Measurements from ENCODE around the gene SH2D3C.

The SH2D3C gene

DNA sequence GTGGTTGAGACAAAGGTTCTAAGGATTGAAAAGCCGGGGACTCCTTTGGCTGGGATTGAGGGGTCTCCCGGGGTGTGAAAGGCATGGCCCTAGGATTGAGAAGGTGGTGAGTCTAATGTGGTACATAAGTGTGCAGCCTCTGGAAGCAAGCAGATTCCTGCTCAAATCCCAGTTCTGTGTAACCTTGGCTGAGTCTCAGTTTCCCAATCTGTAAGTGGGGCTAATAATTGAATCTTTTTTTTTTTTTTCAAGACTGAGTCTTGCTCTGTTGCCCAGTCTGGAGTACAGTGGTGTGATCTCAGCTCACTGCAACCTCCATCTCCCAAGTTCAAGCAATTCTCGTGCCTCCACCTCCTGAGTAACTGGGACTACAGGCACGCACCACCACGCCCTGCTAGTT lies 5.9 kb downstream of the SH2D3C start:
- no peaks in the 10 kb centered on the region for H3K36me3 ChIP-seq (replicated peaks)
- in situ Hi-C loops (cut with HindIII; ENCODE audit: low pct_ligation_motif_present, low sequenced_read_pairs) = loop anchor here (25.0 kb wide), 1 partner anchor 90 kb away; the partner anchor contains the start of gene ENG

DNA sequence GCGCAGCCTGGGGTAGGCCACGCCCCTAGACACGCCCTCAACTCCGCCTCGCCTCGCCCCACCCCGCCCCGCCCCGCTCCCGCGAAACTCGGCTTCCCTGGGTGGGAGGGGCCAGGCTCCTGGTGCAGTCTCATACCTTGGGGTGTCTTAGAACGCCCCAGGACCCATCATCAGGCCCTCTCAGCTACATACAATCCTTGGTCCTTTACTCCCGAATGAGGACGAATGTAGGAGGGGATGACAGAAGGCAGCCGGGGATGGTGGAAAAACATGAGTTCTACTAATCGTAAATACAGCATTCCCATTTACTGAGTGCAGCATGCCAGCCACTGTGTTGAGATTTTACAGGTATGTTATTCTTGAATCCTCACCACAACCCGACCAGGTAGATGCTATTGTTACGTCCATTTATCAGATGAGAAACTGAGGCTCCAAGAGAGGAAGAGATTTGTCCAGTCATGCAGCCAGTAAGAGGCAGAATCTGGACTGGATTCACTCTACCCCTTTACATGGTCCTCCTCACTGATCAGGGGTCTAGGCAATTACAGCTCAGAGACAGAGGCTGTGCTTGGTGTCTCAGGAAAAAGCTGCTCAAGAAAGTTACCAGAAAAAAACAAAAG lies 6.8 kb downstream of the SH2D3C start:
- DNase-seq = no peak
- in situ Hi-C loops (cut with HindIII; ENCODE audit: low pct_ligation_motif_present, low sequenced_read_pairs) = loop anchor here (25.0 kb wide), 1 partner anchor 91 kb away; the partner anchor contains the start of gene ENG
- H3K27ac ChIP-seq = no peak overlapping the region
- H3K36me3 ChIP-seq (replicated peaks) = no peaks in the 10 kb centered on the region
- H3K27me3 ChIP-seq (replicated peaks) = no peaks in the 10 kb centered on the region
- TF ChIP-seq, protein P1, sequence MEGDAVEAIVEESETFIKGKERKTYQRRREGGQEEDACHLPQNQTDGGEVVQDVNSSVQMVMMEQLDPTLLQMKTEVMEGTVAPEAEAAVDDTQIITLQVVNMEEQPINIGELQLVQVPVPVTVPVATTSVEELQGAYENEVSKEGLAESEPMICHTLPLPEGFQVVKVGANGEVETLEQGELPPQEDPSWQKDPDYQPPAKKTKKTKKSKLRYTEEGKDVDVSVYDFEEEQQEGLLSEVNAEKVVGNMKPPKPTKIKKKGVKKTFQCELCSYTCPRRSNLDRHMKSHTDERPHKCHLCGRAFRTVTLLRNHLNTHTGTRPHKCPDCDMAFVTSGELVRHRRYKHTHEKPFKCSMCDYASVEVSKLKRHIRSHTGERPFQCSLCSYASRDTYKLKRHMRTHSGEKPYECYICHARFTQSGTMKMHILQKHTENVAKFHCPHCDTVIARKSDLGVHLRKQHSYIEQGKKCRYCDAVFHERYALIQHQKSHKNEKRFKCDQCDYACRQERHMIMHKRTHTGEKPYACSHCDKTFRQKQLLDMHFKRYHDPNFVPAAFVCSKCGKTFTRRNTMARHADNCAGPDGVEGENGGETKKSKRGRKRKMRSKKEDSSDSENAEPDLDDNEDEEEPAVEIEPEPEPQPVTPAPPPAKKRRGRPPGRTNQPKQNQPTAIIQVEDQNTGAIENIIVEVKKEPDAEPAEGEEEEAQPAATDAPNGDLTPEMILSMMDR (IDR thresholded peaks at IDR 0.05; ENCODE audit: low read depth, low read length, missing control alignments) = no peak
- H3K4me3 ChIP-seq (ENCODE audit: low read depth, low read length) = peak overlapping the region; percentile 56

More for the DNA sequence above, 5.9 kb downstream of the SH2D3C start:
- H3K27me3 ChIP-seq (replicated peaks) = no peaks in the 10 kb centered on the region
- DNase-seq = no peak
- no peak overlapping the region for H3K27ac ChIP-seq
- TF ChIP-seq, protein P1 (IDR thresholded peaks at IDR 0.05; ENCODE audit: low read depth, low read length, missing control alignments) = no peak
- no peak overlapping the region for H3K4me3 ChIP-seq (ENCODE audit: low read depth, low read length)

DNA sequence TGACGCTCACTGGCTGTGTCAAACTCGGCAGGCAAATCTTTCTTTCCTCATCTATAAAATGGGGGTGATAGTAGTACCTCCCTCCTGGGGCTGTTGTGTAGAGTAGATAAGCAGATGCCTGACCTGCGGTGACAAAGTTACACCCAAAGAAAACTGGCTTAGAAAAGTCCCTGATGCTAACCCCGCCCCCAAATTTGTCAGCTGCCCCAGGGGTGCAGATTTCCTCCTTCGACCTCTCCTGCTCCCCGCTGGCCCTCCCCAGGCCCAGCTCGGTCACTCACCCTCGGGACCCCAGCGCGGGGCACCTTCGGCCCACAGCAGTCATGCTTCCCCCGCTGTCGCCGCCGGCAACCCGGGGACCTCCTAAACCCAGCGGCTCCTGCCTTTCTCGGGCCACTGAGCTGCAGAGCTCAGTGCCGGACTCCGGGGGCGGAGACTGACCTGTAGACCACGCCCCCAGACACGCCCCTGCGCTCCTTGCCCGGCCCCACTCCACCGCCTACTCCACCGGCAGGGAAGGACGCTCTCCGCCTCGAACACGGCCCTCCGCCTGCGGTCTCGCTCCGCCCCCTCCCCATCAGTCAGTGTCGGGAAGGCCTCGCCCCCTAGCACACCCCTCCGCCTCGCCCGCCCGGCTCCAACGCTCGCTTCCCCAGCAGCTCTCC lies 7.4 kb downstream of the SH2D3C start:
- Histone ChIP-seq H3K4me3 (ENCODE audit: low read depth, low read length) (peak overlapping the region; percentile 56), H3K27ac (no peak overlapping the region), H3K36me3 (replicated peaks) (no peaks in the 10 kb centered on the region), H3K27me3 (replicated peaks) (no peaks in the 10 kb centered on the region)
- in situ Hi-C loops (cut with HindIII; ENCODE audit: low pct_ligation_motif_present, low sequenced_read_pairs) = loop anchor here (25.0 kb wide), 1 partner anchor 91 kb away; the partner anchor contains the start of gene ENG
- DNase-seq = peak; percentile 97
- TF ChIP-seq, protein P1 (IDR thresholded peaks at IDR 0.05; ENCODE audit: low read depth, low read length, missing control alignments) = no peak

DNA sequence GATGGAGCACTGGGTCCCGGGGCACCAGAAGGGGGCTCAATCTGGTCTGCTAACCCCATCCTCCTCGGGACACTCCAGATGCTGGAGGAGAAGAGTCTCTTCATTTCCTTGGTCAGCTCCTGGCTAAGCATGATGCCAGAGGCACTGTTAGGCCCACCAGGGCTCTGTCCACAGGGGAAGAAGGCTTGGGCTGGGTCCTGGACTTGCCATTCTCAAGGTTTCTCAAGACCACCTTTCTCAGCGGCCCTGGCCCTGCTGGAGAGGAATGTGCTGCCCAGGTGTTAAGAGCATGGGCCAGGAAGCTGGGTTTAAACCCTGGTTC lies 7.9 kb downstream of the SH2D3C start:
- TF ChIP-seq, protein P1 (IDR thresholded peaks at IDR 0.05; ENCODE audit: low read depth, low read length, missing control alignments) = no peak
- H3K4me3 ChIP-seq (ENCODE audit: low read depth, low read length) = peak overlapping the region; percentile 56
- no peak for DNase-seq
- no peaks in the 10 kb centered on the region for H3K27me3 ChIP-seq (replicated peaks)
- no peak overlapping the region for H3K27ac ChIP-seq
- no peaks in the 10 kb centered on the region for H3K36me3 ChIP-seq (replicated peaks)
- in situ Hi-C loops (cut with HindIII; ENCODE audit: low pct_ligation_motif_present, low sequenced_read_pairs) = loop anchor here (25.0 kb wide), 1 partner anchor 92 kb away; the partner anchor contains the start of gene ENG

DNA sequence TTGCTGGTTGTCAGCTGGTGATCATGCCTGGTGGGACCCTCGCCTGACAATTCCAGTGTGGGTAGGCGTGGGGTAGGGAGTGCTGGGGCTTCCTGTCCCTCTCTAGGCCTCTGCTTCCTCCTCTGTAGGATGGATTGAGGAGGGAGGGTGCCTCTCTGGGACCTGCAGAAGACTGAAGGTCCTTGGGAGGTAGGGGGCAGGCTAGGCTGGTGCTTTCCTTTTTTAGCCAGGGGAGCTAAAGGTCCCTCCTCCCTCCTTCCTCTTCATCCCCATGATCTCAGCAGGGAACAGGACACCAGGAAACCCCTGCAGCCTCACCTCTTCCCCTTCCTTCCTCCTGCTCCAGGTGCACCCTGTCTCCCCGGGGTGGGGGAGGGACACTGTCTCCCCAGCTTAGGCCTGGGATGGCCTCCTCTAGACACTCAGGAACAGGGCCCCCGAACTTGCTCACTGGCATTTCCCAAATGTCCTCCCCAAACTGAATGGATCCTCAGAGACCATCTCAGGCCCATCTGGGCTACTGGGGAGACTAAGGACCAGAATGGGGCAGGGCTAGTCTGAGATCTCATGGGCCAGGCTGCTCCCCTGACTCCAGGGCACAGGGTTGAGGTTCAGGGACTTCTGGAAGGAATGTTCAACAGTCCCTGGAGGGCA lies 8.4 kb downstream of the SH2D3C start:
- Histone ChIP-seq H3K27me3 (replicated peaks) (no peaks in the 10 kb centered on the region), H3K27ac (no peak overlapping the region), H3K4me3 (ENCODE audit: low read depth, low read length) (no peak overlapping the region), H3K36me3 (replicated peaks) (no peaks in the 10 kb centered on the region)
- TF ChIP-seq, protein P1 (IDR thresholded peaks at IDR 0.05; ENCODE audit: low read depth, low read length, missing control alignments) = no peak
- in situ Hi-C loops (cut with HindIII; ENCODE audit: low pct_ligation_motif_present, low sequenced_read_pairs) = loop anchor here (25.0 kb wide), 1 partner anchor 92 kb away; the partner anchor contains the start of gene ENG
- no peak for DNase-seq

All from brain microvascular endothelial cell (primary cell).